SK-N-SH treated with all-trans-retinoic acid at 6 μM for 48 hours (cell line): ENCODE measurements around the gene CLDN5.

ENCODE experiments used
- ATAC-seq: fragments of 200-7000 bp; cut with Tn5 transposase; 3 replicates; pipeline ENCODE4 v1.9.1; 2020; ENCODE audit warnings: mild to moderate bottlenecking, moderate library complexity
- ARNTL ChIP-seq: fragments of 450-650 bp; formaldehyde crosslinking; IDR thresholded peaks from 2 replicates; pipeline ENCODE4 v1.5.0; 2020; ENCODE audit warnings: low read depth, mild to moderate bottlenecking, moderate library complexity, borderline replicate concordance
- BACH2 ChIP-seq: fragments of 250-450 bp; sonication (Bioruptor Pico); IDR thresholded peaks from 2 replicates; pipeline ENCODE4 v1.9.0; 2021; ENCODE audit warnings: mild to moderate bottlenecking, borderline replicate concordance
- CSDC2 ChIP-seq: fragments of 250-450 bp; sonication (Bioruptor Pico); IDR thresholded peaks from 2 replicates; pipeline ENCODE4 v1.5.0; 2020; ENCODE audit warnings: mild to moderate bottlenecking, moderate library complexity
- CSRNP3 ChIP-seq: fragments of 250-450 bp; sonication (Bioruptor Pico); IDR thresholded peaks from 2 replicates; pipeline ENCODE4 v1.5.1; 2021; ENCODE audit warnings: mild to moderate bottlenecking, moderate library complexity
- ESRRG ChIP-seq: fragments of 250-450 bp; sonication (Bioruptor Pico); IDR thresholded peaks from 2 replicates; pipeline ENCODE4 v1.6.1; 2021; ENCODE audit warnings: mild to moderate bottlenecking
- GLIS3 ChIP-seq: fragments of 250-450 bp; sonication (Bioruptor Pico); IDR thresholded peaks from 2 replicates; pipeline ENCODE4 v1.5.0; 2020; ENCODE audit warnings: mild to moderate bottlenecking, moderate library complexity
- ISL1 ChIP-seq: fragments of 250-450 bp; sonication (Bioruptor Pico); IDR thresholded peaks from 2 replicates; pipeline ENCODE4 v2.1.2; 2022; ENCODE audit warnings: mild to moderate bottlenecking, moderate library complexity
- OSR1 ChIP-seq: fragments of 250-450 bp; sonication (Bioruptor Pico); IDR thresholded peaks from 2 replicates; pipeline ENCODE4 v1.8.0; 2022; ENCODE audit warnings: moderate library complexity, mild to moderate bottlenecking, inconsistent platforms
- PPARA ChIP-seq: fragments of 250-450 bp; sonication (Bioruptor Pico); IDR thresholded peaks from 2 replicates; pipeline ENCODE4 v1.5.0; 2020; ENCODE audit warnings: mild to moderate bottlenecking, borderline replicate concordance
- RARB ChIP-seq: fragments of 250-450 bp; sonication (Bioruptor Pico); IDR thresholded peaks from 2 replicates; pipeline ENCODE4 v1.8.0; 2021; ENCODE audit warnings: mild to moderate bottlenecking, moderate library complexity
- SNAI2 ChIP-seq: fragments of 250-450 bp; sonication (Bioruptor Pico); IDR thresholded peaks from 2 replicates; pipeline ENCODE4 v1.5.0; 2020; ENCODE audit warnings: mild to moderate bottlenecking, moderate library complexity
- TCF4 ChIP-seq: fragments of 250-450 bp; sonication (Bioruptor Pico); IDR thresholded peaks from 2 replicates; pipeline ENCODE4 v1.8.0; 2021; ENCODE audit warnings: mild to moderate bottlenecking, moderate library complexity, borderline replicate concordance
- TOX ChIP-seq: fragments of 250-450 bp; sonication (Bioruptor Pico); IDR thresholded peaks from 2 replicates; pipeline ENCODE4 v1.8.0; 2021; ENCODE audit warnings: mild to moderate bottlenecking, moderate library complexity, borderline replicate concordance
- ZC3H10 ChIP-seq: fragments of 250-450 bp; sonication (Bioruptor Pico); IDR thresholded peaks from 2 replicates; pipeline ENCODE4 v1.5.1; 2021; ENCODE audit warnings: mild to moderate bottlenecking, moderate library complexity
- ZFP3 ChIP-seq: fragments of 250-450 bp; sonication (Bioruptor Pico); IDR thresholded peaks from 2 replicates; pipeline ENCODE4 v1.5.0; 2020; ENCODE audit warnings: mild to moderate bottlenecking, moderate library complexity
- ZFP30 ChIP-seq: fragments of 450-650 bp; formaldehyde crosslinking; IDR thresholded peaks from 2 replicates; pipeline ENCODE4 v1.5.0; 2022; ENCODE audit warnings: mild to moderate bottlenecking, moderate library complexity
- ZNF565 ChIP-seq: fragments of 450-650 bp; formaldehyde crosslinking; conservative IDR thresholded peaks from 2 replicates; pipeline ENCODE4 v1.5.0; 2020; ENCODE audit warnings: low read depth, mild to moderate bottlenecking, moderate library complexity
- ZNF70 ChIP-seq: fragments of 450-650 bp; formaldehyde crosslinking; IDR thresholded peaks from 2 replicates; pipeline ENCODE4 v1.5.0; 2020; ENCODE audit warnings: mild to moderate bottlenecking, moderate library complexity
- ZNF8 ChIP-seq: fragments of 450-650 bp; formaldehyde crosslinking; IDR thresholded peaks from 2 replicates; pipeline ENCODE4 v1.5.0; 2020; ENCODE audit warnings: mild to moderate bottlenecking, moderate library complexity
- TF ChIP-seq, protein P1 (sequence below): fragments of 250-450 bp; sonication (Bioruptor Pico); IDR thresholded peaks from 2 replicates; pipeline ENCODE4 v1.8.0; 2020; ENCODE audit warnings: mild to moderate bottlenecking, moderate library complexity, borderline replicate concordance

Gene CLDN5

GRCh38 chr22:19565382-19566278 is 41.4 kb upstream of the CLDN5 start:
- no peak for ATAC-seq
- no peak for TF ChIP-seq ZFP3 (CRISPR knock-in tag)

DNA sequence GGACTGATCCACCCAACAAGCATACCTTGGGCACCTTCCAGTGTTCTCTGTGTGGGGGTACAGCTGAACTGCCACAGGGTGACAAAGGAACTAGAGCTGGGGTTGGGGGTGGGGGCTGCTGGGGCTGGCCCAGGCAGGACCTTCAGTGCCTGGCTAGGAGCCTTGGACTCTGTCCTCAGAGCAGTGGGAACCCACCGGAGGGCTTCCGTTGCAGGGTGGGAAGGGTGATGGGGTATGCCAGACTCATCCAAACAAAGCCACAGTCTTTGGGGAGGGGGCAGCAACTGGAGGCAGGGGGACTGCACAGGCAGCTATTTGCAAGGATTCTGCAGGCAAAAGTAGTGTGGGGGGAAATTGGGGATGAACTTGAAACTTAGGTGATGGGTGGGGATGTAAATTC is 35.7 kb upstream of the CLDN5 start:
- no peak for ATAC-seq
- TF ChIP-seq GLIS3 (CRISPR knock-in tag) (no peak), ARNTL (no peak), TOX (no peak), RARB (CRISPR knock-in tag) (no peak), OSR1 (no peak), ESRRG (CRISPR knock-in tag) (no peak), CSDC2 (CRISPR knock-in tag) (no peak), CSRNP3 (no peak), ZNF70 (no peak), BACH2 (CRISPR knock-in tag) (no peak), ZFP30 (CRISPR knock-in tag) (no peak), TCF4 (CRISPR knock-in tag) (no peak), SNAI2 (CRISPR knock-in tag) (no peak), PPARA (no peak), ISL1 (no peak), ZFP3 (CRISPR knock-in tag) (no peak), ZNF8 (CRISPR knock-in tag) (no peak)
- TF ChIP-seq, protein P1, sequence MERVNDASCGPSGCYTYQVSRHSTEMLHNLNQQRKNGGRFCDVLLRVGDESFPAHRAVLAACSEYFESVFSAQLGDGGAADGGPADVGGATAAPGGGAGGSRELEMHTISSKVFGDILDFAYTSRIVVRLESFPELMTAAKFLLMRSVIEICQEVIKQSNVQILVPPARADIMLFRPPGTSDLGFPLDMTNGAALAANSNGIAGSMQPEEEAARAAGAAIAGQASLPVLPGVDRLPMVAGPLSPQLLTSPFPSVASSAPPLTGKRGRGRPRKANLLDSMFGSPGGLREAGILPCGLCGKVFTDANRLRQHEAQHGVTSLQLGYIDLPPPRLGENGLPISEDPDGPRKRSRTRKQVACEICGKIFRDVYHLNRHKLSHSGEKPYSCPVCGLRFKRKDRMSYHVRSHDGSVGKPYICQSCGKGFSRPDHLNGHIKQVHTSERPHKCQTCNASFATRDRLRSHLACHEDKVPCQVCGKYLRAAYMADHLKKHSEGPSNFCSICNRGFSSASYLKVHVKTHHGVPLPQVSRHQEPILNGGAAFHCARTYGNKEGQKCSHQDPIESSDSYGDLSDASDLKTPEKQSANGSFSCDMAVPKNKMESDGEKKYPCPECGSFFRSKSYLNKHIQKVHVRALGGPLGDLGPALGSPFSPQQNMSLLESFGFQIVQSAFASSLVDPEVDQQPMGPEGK (CRISPR knock-in tag) = no peak

- ATAC-seq = no peak
Measured at GRCh38 chr22:19559324-19559811, 35.2 kb upstream of the CLDN5 start.

GRCh38 chr22:19556963-19557545 is 32.8 kb upstream of the CLDN5 start:
- TF ChIP-seq TCF4 (CRISPR knock-in tag) = no peak
- no peak for TF ChIP-seq ISL1
- no peak for ATAC-seq

More at GRCh38 chr22:19559324-19559811, 35.2 kb upstream of the CLDN5 start:
- TF ChIP-seq ZFP30 (CRISPR knock-in tag) = no peak
- TF ChIP-seq BACH2 (CRISPR knock-in tag) = no peak
- TF ChIP-seq ZC3H10 = no peak
- no peak for TF ChIP-seq ZNF565 (CRISPR knock-in tag)
- no peak for TF ChIP-seq TCF4 (CRISPR knock-in tag)

DNA sequence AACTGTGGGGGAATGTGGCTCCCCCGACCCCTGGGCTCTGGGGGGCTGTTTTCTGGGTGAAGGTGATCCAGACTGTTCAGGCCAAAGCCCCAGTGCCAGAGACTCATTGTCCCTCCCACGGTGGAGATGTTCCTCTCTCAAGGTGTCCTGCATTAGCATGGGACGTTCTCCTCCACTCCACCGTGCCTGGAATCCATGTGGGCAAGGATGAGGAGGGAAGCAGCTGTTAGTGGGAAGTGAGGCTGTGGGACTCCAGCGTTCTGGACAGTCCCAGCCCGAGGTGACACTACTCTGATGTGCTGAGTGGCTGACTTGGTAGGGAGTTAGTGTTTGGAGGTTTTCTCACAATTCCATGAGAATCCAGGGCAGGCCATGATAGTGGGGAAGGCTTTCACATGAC is 31.4 kb upstream of the CLDN5 start:
- TF ChIP-seq ZNF70 (no peak), ISL1 (no peak), ZNF8 (CRISPR knock-in tag) (no peak), CSRNP3 (no peak), BACH2 (CRISPR knock-in tag) (no peak), ESRRG (CRISPR knock-in tag) (no peak), SNAI2 (CRISPR knock-in tag) (no peak), CSDC2 (CRISPR knock-in tag) (no peak), ZFP30 (CRISPR knock-in tag) (no peak), TCF4 (CRISPR knock-in tag) (no peak), RARB (CRISPR knock-in tag) (no peak), PPARA (no peak), ARNTL (no peak), ZNF565 (CRISPR knock-in tag) (no peak), OSR1 (no peak)
- TF ChIP-seq, protein P1 (CRISPR knock-in tag) = no peak
- TF ChIP-seq, all 23 proteins: peak for 0

More for the DNA sequence above, 31.4 kb upstream of the CLDN5 start:
- no peak for ATAC-seq
